GM23248 (cell line): ENCODE results near the gene B3GALNT1. TPM values are rescaled to one million over a fixed set of nuclear protein-coding genes. Genes with fewer than 3 reads are reported as not detected.

ENCODE experiments used
- DNase-seq: peaks from one replicate; pipeline ENCODE4 v3.0.0-alpha.2; 2015
- H2AFZ ChIP-seq: fragments of 200-600 bp; sonication (generic); 2 replicates; pipeline ENCODE4 v1.6.1; 2016; ENCODE audit warnings: antibody characterized with exemption
- H3F3A ChIP-seq: fragments of 200-600 bp; sonication (generic); 2 replicates; pipeline ENCODE4 v1.6.1; 2016; ENCODE audit warnings: mild to moderate bottlenecking, antibody characterized with exemption, mixed run types; ENCODE audit not compliant: insufficient read depth
- H3K27ac ChIP-seq: fragments of 200-600 bp; sonication (generic); 2 replicates; pipeline ENCODE4 v1.5.1; 2016; ENCODE audit warnings: mild to moderate bottlenecking
- H3K27me3 ChIP-seq: fragments of 200-600 bp; sonication (generic); replicated peaks from 2 replicates; pipeline ENCODE4 v1.6.1; 2016; ENCODE audit warnings: mild to moderate bottlenecking; ENCODE audit not compliant: insufficient read depth
- H3K36me3 ChIP-seq: fragments of 200-600 bp; sonication (generic); 2 replicates; pipeline ENCODE4 v1.6.1; 2016; ENCODE audit warnings: low read depth, mild to moderate bottlenecking
- H3K4me1 ChIP-seq: fragments of 200-600 bp; sonication (generic); 2 replicates; pipeline ENCODE4 v1.6.1; 2016; ENCODE audit warnings: mild to moderate bottlenecking; ENCODE audit not compliant: insufficient read depth
- H3K4me2 ChIP-seq: fragments of 200-600 bp; sonication (generic); one replicate; pipeline ENCODE4 v1.6.1; 2016; ENCODE audit warnings: mild to moderate bottlenecking; ENCODE audit not compliant: unreplicated experiment
- H3K4me3 ChIP-seq: fragments of 200-600 bp; sonication (generic); 2 replicates; pipeline ENCODE4 v1.5.1; 2016; ENCODE audit warnings: mild to moderate bottlenecking
- H3K79me2 ChIP-seq: fragments of 200-600 bp; sonication (generic); 2 replicates; pipeline ENCODE4 v1.6.1; 2016; ENCODE audit warnings: mild to moderate bottlenecking; ENCODE audit not compliant: insufficient read depth
- H3K9ac ChIP-seq: fragments of 200-600 bp; sonication (generic); 2 replicates; pipeline ENCODE4 v1.6.1; 2016; ENCODE audit warnings: mild to moderate bottlenecking
- H3K9me2 ChIP-seq: fragments of 200-600 bp; sonication (generic); 2 replicates; pipeline ENCODE4 v1.6.1; 2016; ENCODE audit warnings: mixed run types, mild to moderate bottlenecking, moderate library complexity; ENCODE audit not compliant: insufficient read depth
- H3K9me3 ChIP-seq: fragments of 200-600 bp; sonication (generic); one replicate; pipeline ENCODE4 v1.6.1; 2017; ENCODE audit warnings: low read depth
- H4K20me1 ChIP-seq: fragments of 200-600 bp; sonication (generic); 2 replicates; pipeline ENCODE4 v1.6.0; 2016; ENCODE audit not compliant: insufficient read depth
- EZH2 ChIP-seq: fragments of 200-600 bp; sonication (generic); IDR thresholded peaks from 2 replicates; pipeline ENCODE4 v1.6.1; 2018; ENCODE audit warnings: antibody characterized with exemption, mild to moderate bottlenecking; ENCODE audit not compliant: insufficient read depth, poor library complexity, severe bottlenecking
- EZH2phosphoT487 ChIP-seq: fragments of 200-600 bp; sonication (generic); IDR thresholded peaks from 2 replicates; pipeline ENCODE4 v1.6.1; 2018; ENCODE audit warnings: antibody characterized with exemption, moderate library complexity, mild to moderate bottlenecking, low read depth; ENCODE audit not compliant: insufficient read depth
- WGBS, 2 experiments: methylation state at CpG; one replicate each; pipeline ENCODE4 v1.1.6; 2015 to 2017; ENCODE audit warnings: low lambda C conversion rate in 2 of 2, low coverage in 1 of 2; ENCODE audit errors: missing lambda C conversion rate in 2 of 2; 5-methylcytosine and 5-hydroxymethylcytosine counted together
- in situ Hi-C: fragments of 300-500 bp; cut with MboI; formaldehyde crosslinking; loops from 2 replicates; pipeline ENCODE4 v1.15.0; 2020
- polyA plus RNA-seq: library from polyadenylated mRNA; unstranded; fragments of >200 nt; fragmentation: Nextera tagmentation; extraction: Ambion mirVana; gene quantifications from 2 replicates; pipeline ENCODE4 v1.2.1, GENCODE V29; 2016
- total RNA-seq: library from RNA; depleted of rRNA; stranded (reverse); fragments of >200 nt; shearing (Covaris generic); gene quantifications from 2 replicates; pipeline ENCODE4 v1.2.3, GENCODE V29; 2014

B3GALNT1 gene
- total and polyA plus RNA-seq, 2 experiments from 2014 or later = 5.9 to 8.1 TPM

GRCh38 chr3:161126495-161126894 is 21.3 kb upstream of the B3GALNT1 start:
- no peaks in the 10 kb centered on the region for H3K9me2 ChIP-seq
- no peak for DNase-seq
- H3K9me3 ChIP-seq = no peaks in the 10 kb centered on the region
- 50% methylated on average over 2 of the region's 2 CpGs for WGBS, 2 experiments
- H3F3A ChIP-seq = no peaks in the 10 kb centered on the region
- H3K79me2 ChIP-seq = no peaks in the 10 kb centered on the region
- no peak overlapping the region for H3K9ac ChIP-seq
- H4K20me1 ChIP-seq = no peaks in the 10 kb centered on the region
- no peaks in the 10 kb centered on the region for H3K36me3 ChIP-seq
- no peak overlapping the region for H3K4me2 ChIP-seq
- no peak overlapping the region for H2AFZ ChIP-seq
- H3K27me3 ChIP-seq = no peaks in the 10 kb centered on the region
- TF ChIP-seq EZH2 = no peak
- TF ChIP-seq EZH2phosphoT487 = no peak
- H3K27ac ChIP-seq = no peak overlapping the region
- H3K4me3 ChIP-seq = no peak overlapping the region
- in situ Hi-C loops = no loop called here
- no peaks in the 10 kb centered on the region for H3K4me1 ChIP-seq

- Histone ChIP-seq H3K9me2 (no peaks in the 10 kb centered on the region), H3K27ac (no peak overlapping the region), H3F3A (no peaks in the 10 kb centered on the region), H3K9ac (no peak overlapping the region), H2AFZ (no peak overlapping the region), H3K27me3 (no peaks in the 10 kb centered on the region), H4K20me1 (no peaks in the 10 kb centered on the region), H3K36me3 (no peaks in the 10 kb centered on the region), H3K4me3 (no peak overlapping the region), H3K9me3 (no peaks in the 10 kb centered on the region), H3K79me2 (no peaks in the 10 kb centered on the region), H3K4me1 (no peaks in the 10 kb centered on the region), H3K4me2 (no peak overlapping the region)
- TF ChIP-seq EZH2phosphoT487 = no peak
- no peak for TF ChIP-seq EZH2
- in situ Hi-C loops = no loop called here
- no peak for DNase-seq
- WGBS, 2 experiments = 54 to 55% methylated on average over 3 of the region's 3 CpGs
Observed at GRCh38 chr3:161117646-161118045, 12.5 kb upstream of the B3GALNT1 start.

GRCh38 chr3:161108840-161109239 is 3.7 kb upstream of the B3GALNT1 start:
- Histone ChIP-seq H3K79me2 (no peaks in the 10 kb centered on the region), H3K4me3 (no peak overlapping the region), H3K27me3 (no peaks in the 10 kb centered on the region), H4K20me1 (no peaks in the 10 kb centered on the region), H2AFZ (no peak overlapping the region), H3K4me2 (no peak overlapping the region), H3K27ac (0 out of 2 replicates have a peak overlapping the region, but pooled peaks have one; percentile 19), H3K4me1 (0 out of 2 replicates have a peak, but pooled peaks cover 4% of the 10 kb centered on the region), H3K36me3 (no peaks in the 10 kb centered on the region), H3K9ac (no peak overlapping the region), H3F3A (peaks cover 3% of the 10 kb centered on the region; the same call in 1 of the 2 replicates), H3K9me2 (no peaks in the 10 kb centered on the region), H3K9me3 (no peaks in the 10 kb centered on the region)
- no peak for TF ChIP-seq EZH2phosphoT487
- no peak for TF ChIP-seq EZH2
- 83 to 86% methylated on average over 1 of the region's 1 CpG for WGBS, 2 experiments
- in situ Hi-C loops = no loop called here
- peak; percentile 80 for DNase-seq

- H3K27me3 ChIP-seq = no peaks in the 10 kb centered on the region
- H4K20me1 ChIP-seq = no peaks in the 10 kb centered on the region
- H3K79me2 ChIP-seq = no peaks in the 10 kb centered on the region
- no peak for DNase-seq
- H2AFZ ChIP-seq = no peak overlapping the region
- H3K36me3 ChIP-seq = no peaks in the 10 kb centered on the region
- no peaks in the 10 kb centered on the region for H3K9me2 ChIP-seq
- H3K9ac ChIP-seq = no peak overlapping the region
- 0 out of 2 replicates have a peak, but pooled peaks cover 4% of the 10 kb centered on the region for H3K4me1 ChIP-seq
- WGBS, 2 experiments = 97 to 100% methylated on average over 1 of the region's 1 CpG
- H3F3A ChIP-seq = peaks cover 3% of the 10 kb centered on the region; the same call in 1 of the 2 replicates
- no peak overlapping the region for H3K4me3 ChIP-seq
- no peak overlapping the region for H3K4me2 ChIP-seq
- H3K27ac ChIP-seq = no peak overlapping the region
- TF ChIP-seq EZH2 = no peak
- TF ChIP-seq EZH2phosphoT487 = no peak
- H3K9me3 ChIP-seq = no peaks in the 10 kb centered on the region
- in situ Hi-C loops = no loop called here
Observed at GRCh38 chr3:161107311-161107710, 2.2 kb upstream of the B3GALNT1 start.

GRCh38 chr3:161103776-161104385 is 1.3 kb downstream of the B3GALNT1 start:
- H4K20me1 ChIP-seq = no peaks in the 10 kb centered on the region
- no peaks in the 10 kb centered on the region for H3K79me2 ChIP-seq
- H3K4me2 ChIP-seq = peak overlapping the region; percentile 83
- DNase-seq = no peak
- TF ChIP-seq EZH2 = no peak
- TF ChIP-seq EZH2phosphoT487 = no peak
- WGBS, 2 experiments = 88 to 90% methylated on average over 22 of the region's 22 CpGs
- peak overlapping the region; percentile 70; the same call in 1 of the 2 replicates for H3K9ac ChIP-seq
- H3K4me3 ChIP-seq = peak overlapping the region; percentile 77
- no peaks in the 10 kb centered on the region for H3F3A ChIP-seq
- peak overlapping the region; percentile 96 for H2AFZ ChIP-seq
- no peaks in the 10 kb centered on the region for H3K9me2 ChIP-seq
- H3K27me3 ChIP-seq = no peaks in the 10 kb centered on the region
- 0 out of 2 replicates have a peak, but pooled peaks cover 4% of the 10 kb centered on the region for H3K4me1 ChIP-seq
- in situ Hi-C loops = no loop called here
- H3K36me3 ChIP-seq = no peaks in the 10 kb centered on the region
- H3K9me3 ChIP-seq = no peaks in the 10 kb centered on the region
- no peak overlapping the region for H3K27ac ChIP-seq
